ENCODE data around the gene CNGA4. TPM values are rescaled to one million over a fixed set of nuclear protein-coding genes. Genes with fewer than 3 reads are reported as not detected.

The CNGA4 gene
- total RNA-seq, 2 donors from 2014 or later: not detected

DNA sequence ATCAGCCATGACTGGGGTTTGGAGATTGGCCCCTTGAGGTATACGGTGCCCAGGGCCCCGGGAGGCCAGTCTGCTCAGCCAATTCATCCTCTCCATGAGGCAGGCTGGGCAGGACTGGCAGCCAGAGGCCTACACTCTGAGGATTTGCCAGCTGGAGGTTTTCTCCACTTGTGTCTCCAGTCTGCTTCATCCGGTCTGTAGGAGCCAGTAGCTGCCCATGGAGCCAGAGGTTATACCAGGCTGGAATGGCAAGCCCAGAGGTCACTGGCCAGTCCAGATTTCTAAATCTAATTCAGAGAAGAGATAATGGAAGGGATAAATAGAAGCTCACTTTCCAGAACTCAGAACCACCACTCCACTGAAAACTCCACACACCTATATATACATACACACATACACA is 14.5 kb upstream of the CNGA4 start:
- no peak for ATAC-seq (ENCODE audit: insufficient number of reproducible peaks, low FRiP score, low read depth)

GRCh38 chr11:6225024-6225423 is 13.9 kb upstream of the CNGA4 start:
- Histone ChIP-seq H3K36me3 (peaks cover 27% of the 10 kb centered on the region), H3K27ac (no peak overlapping the region), H3K4me1 (ENCODE audit: control insufficient read depth in 1 of 2, low read depth in 2 of 2) (no peaks in the 10 kb centered on the region), H3K4me3 (no peak overlapping the region), H3K27me3 (replicated peaks; ENCODE audit: insufficient read depth) (no peaks in the 10 kb centered on the region), H3K9me3 (no peaks in the 10 kb centered on the region)
- no peak for ATAC-seq (ENCODE audit: insufficient number of reproducible peaks, low FRiP score, low read depth)
- no peak for TF ChIP-seq CTCF (IDR thresholded peaks at IDR 0.05)
- no peak for DNase-seq (ENCODE audit: low spot score)

More for the DNA sequence above, 14.5 kb upstream of the CNGA4 start:
- H3K4me1 ChIP-seq (ENCODE audit: control insufficient read depth in 1 of 2, low read depth in 2 of 2): no peaks in the 10 kb centered on the region
- DNase-seq (ENCODE audit: low spot score): no peak
- no peak overlapping the region for H3K4me3 ChIP-seq
- H3K27me3 ChIP-seq (replicated peaks; ENCODE audit: insufficient read depth): no peaks in the 10 kb centered on the region
- peaks cover 31% of the 10 kb centered on the region for H3K36me3 ChIP-seq
- no peaks in the 10 kb centered on the region for H3K9me3 ChIP-seq
- TF ChIP-seq CTCF (IDR thresholded peaks at IDR 0.05): no peak
- no peak overlapping the region for H3K27ac ChIP-seq

DNA sequence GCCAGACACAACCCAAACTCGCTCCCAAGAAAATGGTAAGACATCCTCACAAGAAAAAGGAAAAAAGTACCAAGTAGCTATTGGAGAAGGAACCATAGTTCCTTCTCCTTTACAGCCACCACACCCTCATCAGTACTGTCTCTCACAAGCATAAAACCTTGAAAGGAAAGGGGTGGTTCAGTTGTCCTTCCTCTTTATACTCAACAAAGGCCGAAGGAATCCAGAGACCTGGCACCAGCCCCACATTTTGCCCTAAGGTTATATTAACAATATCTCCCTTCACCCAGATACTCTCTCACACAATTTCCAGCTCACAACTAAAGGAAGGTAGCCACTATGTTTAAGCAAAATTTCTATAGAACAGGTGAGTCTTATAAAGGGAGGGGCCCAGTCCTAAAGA is 13.0 kb upstream of the CNGA4 start:
- Histone ChIP-seq H3K36me3 (peaks cover 21% of the 10 kb centered on the region), H3K4me3 (no peak overlapping the region), H3K4me1 (ENCODE audit: control insufficient read depth in 1 of 2, low read depth in 2 of 2) (no peaks in the 10 kb centered on the region), H3K27ac (no peak overlapping the region), H3K27me3 (replicated peaks; ENCODE audit: insufficient read depth) (no peaks in the 10 kb centered on the region), H3K9me3 (no peaks in the 10 kb centered on the region)
- no peak for TF ChIP-seq CTCF (IDR thresholded peaks at IDR 0.05)
- ATAC-seq (ENCODE audit: insufficient number of reproducible peaks, low FRiP score, low read depth) (no peak), DNase-seq (ENCODE audit: low spot score) (no peak)

- H3K9me3 ChIP-seq: no peaks in the 10 kb centered on the region
- H3K27me3 ChIP-seq (replicated peaks; ENCODE audit: insufficient read depth): no peaks in the 10 kb centered on the region
- peaks cover 8% of the 10 kb centered on the region for H3K36me3 ChIP-seq
- TF ChIP-seq CTCF (IDR thresholded peaks at IDR 0.05): no peak
- DNase-seq (ENCODE audit: low spot score) (no peak), ATAC-seq (ENCODE audit: insufficient number of reproducible peaks, low FRiP score, low read depth) (no peak)
- H3K4me1 ChIP-seq (ENCODE audit: control insufficient read depth in 1 of 2, low read depth in 2 of 2): peaks cover 4 to 11% of the 10 kb centered on the region in 2 donors
- no peak overlapping the region for H3K4me3 ChIP-seq
- H3K27ac ChIP-seq: no peak overlapping the region
Measured at GRCh38 chr11:6228520-6228919, 10.4 kb upstream of the CNGA4 start.

DNA sequence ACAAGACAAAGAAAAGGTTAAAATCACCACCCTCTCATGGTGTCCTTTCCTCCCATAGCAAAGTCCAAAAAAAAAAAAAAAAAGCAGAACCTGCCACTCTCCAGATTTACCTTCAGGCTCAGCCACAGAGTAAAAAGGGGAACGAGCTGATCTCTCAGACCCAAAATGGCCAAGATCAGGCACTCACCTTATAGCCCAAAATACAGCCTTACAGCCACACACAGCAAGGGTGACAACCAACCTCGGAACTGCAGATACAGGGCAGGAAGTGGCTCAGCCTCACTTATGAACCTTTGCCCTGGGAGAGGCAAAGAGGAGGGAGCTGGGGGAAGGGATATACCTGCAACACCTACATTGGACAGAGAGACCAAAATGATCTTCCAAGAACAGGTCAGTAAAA is 9.0 kb upstream of the CNGA4 start:
- DNase-seq (ENCODE audit: low spot score) (no peak), ATAC-seq (ENCODE audit: insufficient number of reproducible peaks, low FRiP score, low read depth) (no peak)
- Histone ChIP-seq H3K4me3 (no peak overlapping the region), H3K4me1 (ENCODE audit: control insufficient read depth in 1 of 2, low read depth in 2 of 2) (peaks cover 8 to 18% of the 10 kb centered on the region in 2 donors), H3K27me3 (replicated peaks; ENCODE audit: insufficient read depth) (no peaks in the 10 kb centered on the region), H3K9me3 (no peaks in the 10 kb centered on the region), H3K27ac (no peak overlapping the region), H3K36me3 (no peaks in the 10 kb centered on the region)
- TF ChIP-seq CTCF (IDR thresholded peaks at IDR 0.05): no peak
